Trophoblast cell (in vitro differentiated cells and primary cell): ENCODE data around the gene SARM1.
A peak's percentile ranks its signal among the peaks of the same experiment; 100 is the strongest.

Experiments used
- DNase-seq, 2 donors: peaks; one replicate each; pipeline ENCODE4 v3.0.0-alpha.2; 2016
- H2AFZ ChIP-seq: 2 replicates; pipeline ENCODE4 v1.6.1; 2013; ENCODE audit warnings: low read length, moderate library complexity, mild to moderate bottlenecking; ENCODE audit not compliant: insufficient read depth, poor library complexity
- H2AK5ac ChIP-seq: 2 replicates; pipeline ENCODE4 v1.6.1; 2013; ENCODE audit warnings: mild to moderate bottlenecking, low read length
- H2BK120ac ChIP-seq: 2 replicates; pipeline ENCODE4 v1.6.1; 2013; ENCODE audit warnings: low read length, mild to moderate bottlenecking, moderate library complexity; ENCODE audit not compliant: insufficient read depth, poor library complexity
- H2BK12ac ChIP-seq: 2 replicates; pipeline ENCODE4 v1.6.1; 2013; ENCODE audit warnings: mild to moderate bottlenecking, low read length, moderate library complexity
- H2BK5ac ChIP-seq: 2 replicates; pipeline ENCODE4 v1.6.1; 2013; ENCODE audit warnings: low read length, low read depth, moderate library complexity, mild to moderate bottlenecking; ENCODE audit not compliant: poor library complexity
- H3K14ac ChIP-seq: 2 replicates; pipeline ENCODE4 v1.6.1; 2013; ENCODE audit warnings: mild to moderate bottlenecking, low read length
- H3K18ac ChIP-seq: 2 replicates; pipeline ENCODE4 v1.6.1; 2013; ENCODE audit warnings: mild to moderate bottlenecking, low read length
- H3K23ac ChIP-seq: 2 replicates; pipeline ENCODE4 v1.6.1; 2013; ENCODE audit warnings: low read length
- H3K27ac ChIP-seq: 2 replicates; pipeline ENCODE4 v1.5.1; 2013; ENCODE audit warnings: low read depth, mild to moderate bottlenecking, inconsistent platforms, low read length, moderate library complexity
- H3K27me3 ChIP-seq: 2 replicates; pipeline ENCODE4 v1.6.1; 2013; ENCODE audit warnings: inconsistent platforms, mild to moderate bottlenecking, low read length, moderate library complexity; ENCODE audit not compliant: insufficient read depth
- H3K36me3 ChIP-seq, 2 experiments: 1 replicate in 1 of 2; 2 replicates in 1 of 2; pipeline ENCODE4 v1.6.1; 2013; ENCODE audit warnings: low read length in 2 of 2, mild to moderate bottlenecking in 2 of 2, moderate library complexity in 1 of 2; ENCODE audit not compliant: insufficient read depth in 2 of 2, control insufficient read depth in 1 of 2
- H3K4ac ChIP-seq: 2 replicates; pipeline ENCODE4 v1.6.1; 2013; ENCODE audit warnings: low read depth, mild to moderate bottlenecking, low read length, moderate library complexity
- H3K4me1 ChIP-seq, 2 experiments: 1 replicate in 1 of 2; 2 replicates in 1 of 2; pipeline ENCODE4 v1.6.1; 2013; ENCODE audit warnings: low read length in 2 of 2, mild to moderate bottlenecking in 2 of 2, moderate library complexity in 1 of 2; ENCODE audit not compliant: insufficient read depth in 2 of 2, control insufficient read depth in 1 of 2
- H3K4me2 ChIP-seq: 2 replicates; pipeline ENCODE4 v1.6.1; 2013; ENCODE audit warnings: inconsistent platforms, mild to moderate bottlenecking, low read length, moderate library complexity
- H3K4me3 ChIP-seq: 2 replicates; pipeline ENCODE4 v1.5.1; 2013; ENCODE audit warnings: mild to moderate bottlenecking, low read depth, low read length, inconsistent platforms
- H3K79me1 ChIP-seq: one replicate; pipeline ENCODE4 v1.6.1; 2013; ENCODE audit warnings: low read length
- H3K79me2 ChIP-seq: 2 replicates; pipeline ENCODE4 v1.6.1; 2013; ENCODE audit warnings: low read length, mild to moderate bottlenecking; ENCODE audit not compliant: control insufficient read depth, insufficient read depth, poor library complexity
- H3K9ac ChIP-seq: 2 replicates; pipeline ENCODE4 v1.6.1; 2013; ENCODE audit warnings: mild to moderate bottlenecking, low read length
- H3K9me3 ChIP-seq: 2 replicates; pipeline ENCODE4 v1.6.1; 2013; ENCODE audit warnings: low read depth, mild to moderate bottlenecking, control low read depth, inconsistent platforms, low read length; ENCODE audit not compliant: insufficient read depth
- H4K12ac ChIP-seq: 2 replicates; pipeline ENCODE4 v1.6.1; 2013; ENCODE audit warnings: low read depth, mild to moderate bottlenecking, low read length, moderate library complexity
- H4K8ac ChIP-seq: 2 replicates; pipeline ENCODE4 v1.6.1; 2013; ENCODE audit warnings: low read depth, mild to moderate bottlenecking, low read length, moderate library complexity
- H4K91ac ChIP-seq: one replicate; pipeline ENCODE4 v1.6.1; 2013; ENCODE audit warnings: low read depth, mild to moderate bottlenecking, low read length, moderate library complexity
- WGBS: extraction: QIAGEN DNeasy Blood & Tissue Kit; methylation state at CpG from one replicate; pipeline ENCODE4 v1.1.7; 2013; ENCODE audit warnings: missing lambda C conversion rate; ENCODE audit not compliant: insufficient read length, insufficient coverage; ENCODE audit errors: extremely low coverage; 5-methylcytosine and 5-hydroxymethylcytosine counted together

SARM1 gene

DNA sequence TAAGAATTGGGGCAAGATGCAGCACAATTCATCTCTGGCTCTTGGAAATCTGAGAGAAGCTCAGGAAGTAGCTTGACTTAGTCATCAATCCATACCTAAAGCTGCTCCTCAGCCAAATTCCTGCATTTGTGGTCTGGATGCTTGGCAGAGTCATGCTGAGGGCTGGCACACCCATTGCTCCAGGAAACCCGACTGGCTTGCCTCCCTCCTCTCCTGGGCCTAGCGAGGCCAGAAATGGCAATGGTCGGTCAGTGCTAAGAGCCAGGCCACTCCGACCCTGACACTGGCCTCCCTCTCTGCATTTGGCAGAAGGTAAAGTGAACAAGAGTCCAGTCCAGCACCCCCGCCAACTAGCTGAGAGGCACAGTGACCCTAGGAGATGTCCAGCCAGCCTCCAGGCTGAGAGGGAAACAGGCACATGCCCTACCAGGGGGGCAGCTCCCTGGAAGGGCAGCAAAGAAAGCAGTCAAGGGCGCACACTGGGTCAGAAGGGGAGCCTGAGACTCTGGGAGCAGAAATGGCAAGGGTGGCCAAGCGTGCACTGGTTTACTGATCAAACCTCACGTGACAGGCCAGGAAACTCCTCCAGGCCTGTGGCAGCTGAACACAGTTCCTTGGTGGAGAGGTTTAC, 24.1 kb upstream of the SARM1 start:
- Histone ChIP-seq H4K8ac (peak overlapping the region; percentile 13), H3K9ac (no peak overlapping the region), H3K14ac (no peak overlapping the region), H3K27me3 (no peaks in the 10 kb centered on the region), H3K4ac (no peak overlapping the region), H3K79me1 (no peaks in the 10 kb centered on the region), H3K4me2 (no peak overlapping the region), H4K12ac (peak overlapping the region; percentile 27), H3K23ac (no peak overlapping the region), H3K4me3 (no peak overlapping the region), H2BK120ac (no peak overlapping the region), H2BK12ac (no peak overlapping the region), H2AK5ac (no peak overlapping the region), H3K79me2 (no peaks in the 10 kb centered on the region), H3K18ac (peak overlapping the region; percentile 47), H4K91ac (no peak overlapping the region), H3K4me1 (peaks cover 2 to 8% of the 10 kb centered on the region in 2 experiments), H3K27ac (peak overlapping the region; percentile 15), H2AFZ (no peak overlapping the region), H3K36me3 (peaks cover 65 to 82% of the 10 kb centered on the region in 2 experiments), H2BK5ac (no peak overlapping the region), H3K9me3 (no peaks in the 10 kb centered on the region)
- peak; percentile 50 to 53 for DNase-seq
- WGBS: no CpG with 5 or more reads among the region's 8 CpGs

DNA sequence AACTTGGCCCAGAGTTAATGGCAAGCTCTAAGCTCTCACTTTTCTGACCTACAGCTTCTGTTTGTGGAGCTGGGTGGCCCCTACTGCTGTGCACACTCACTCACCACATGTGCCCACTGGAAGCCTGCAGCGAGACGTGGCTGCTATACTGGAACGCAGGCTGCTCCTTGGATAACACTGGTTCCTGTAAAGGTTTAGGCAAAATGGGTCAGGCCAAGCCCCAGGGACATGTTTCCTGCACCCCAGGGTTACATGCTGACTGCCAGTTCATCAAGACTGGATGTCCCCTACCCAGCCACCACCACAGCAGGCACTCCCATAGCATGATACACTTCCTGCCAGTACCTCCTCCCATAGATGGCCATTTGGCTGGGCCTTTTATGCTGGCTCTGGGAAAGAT, 22.5 kb upstream of the SARM1 start:
- H3K36me3 ChIP-seq: peaks cover 59 to 79% of the 10 kb centered on the region in 2 experiments
- no peak overlapping the region for H3K4ac ChIP-seq
- no peak overlapping the region for H3K27ac ChIP-seq
- H2BK5ac ChIP-seq: no peak overlapping the region
- H3K14ac ChIP-seq: no peak overlapping the region
- H3K4me2 ChIP-seq: no peak overlapping the region
- H2BK12ac ChIP-seq: no peak overlapping the region
- H3K79me2 ChIP-seq: no peaks in the 10 kb centered on the region
- no peak overlapping the region for H3K9ac ChIP-seq
- H2AK5ac ChIP-seq: no peak overlapping the region
- no peak overlapping the region for H2AFZ ChIP-seq
- no peak overlapping the region for H2BK120ac ChIP-seq
- no peak overlapping the region for H4K91ac ChIP-seq
- no peak overlapping the region for H3K18ac ChIP-seq
- no peak overlapping the region for H4K12ac ChIP-seq
- H4K8ac ChIP-seq: no peak overlapping the region
- WGBS: no CpG with 5 or more reads among the region's 3 CpGs
- no peak for DNase-seq
- no peaks in the 10 kb centered on the region for H3K27me3 ChIP-seq
- H3K79me1 ChIP-seq: no peaks in the 10 kb centered on the region
- H3K4me3 ChIP-seq: no peak overlapping the region
- H3K4me1 ChIP-seq: peaks cover 2 to 8% of the 10 kb centered on the region in 2 experiments
- H3K23ac ChIP-seq: no peak overlapping the region
- H3K9me3 ChIP-seq: no peaks in the 10 kb centered on the region

GRCh38 chr17:28350271-28350670, 21.2 kb upstream of the SARM1 start:
- WGBS: no CpG with 5 or more reads among the region's 7 CpGs
- Histone ChIP-seq H2BK120ac (no peak overlapping the region), H3K18ac (no peak overlapping the region), H3K4me2 (no peak overlapping the region), H2BK12ac (no peak overlapping the region), H3K14ac (no peak overlapping the region), H3K23ac (no peak overlapping the region), H3K4me3 (no peak overlapping the region), H3K4ac (no peak overlapping the region), H3K79me2 (no peaks in the 10 kb centered on the region), H4K8ac (no peak overlapping the region), H3K9me3 (no peaks in the 10 kb centered on the region), H3K27ac (no peak overlapping the region), H2AK5ac (no peak overlapping the region), H3K79me1 (no peaks in the 10 kb centered on the region), H3K36me3 (peaks cover 54 to 73% of the 10 kb centered on the region in 2 experiments), H2AFZ (no peak overlapping the region), H3K4me1 (peaks cover 2 to 6% of the 10 kb centered on the region in 2 experiments), H2BK5ac (no peak overlapping the region), H4K12ac (no peak overlapping the region), H3K27me3 (no peaks in the 10 kb centered on the region), H4K91ac (no peak overlapping the region), H3K9ac (no peak overlapping the region)
- DNase-seq: no peak

DNA sequence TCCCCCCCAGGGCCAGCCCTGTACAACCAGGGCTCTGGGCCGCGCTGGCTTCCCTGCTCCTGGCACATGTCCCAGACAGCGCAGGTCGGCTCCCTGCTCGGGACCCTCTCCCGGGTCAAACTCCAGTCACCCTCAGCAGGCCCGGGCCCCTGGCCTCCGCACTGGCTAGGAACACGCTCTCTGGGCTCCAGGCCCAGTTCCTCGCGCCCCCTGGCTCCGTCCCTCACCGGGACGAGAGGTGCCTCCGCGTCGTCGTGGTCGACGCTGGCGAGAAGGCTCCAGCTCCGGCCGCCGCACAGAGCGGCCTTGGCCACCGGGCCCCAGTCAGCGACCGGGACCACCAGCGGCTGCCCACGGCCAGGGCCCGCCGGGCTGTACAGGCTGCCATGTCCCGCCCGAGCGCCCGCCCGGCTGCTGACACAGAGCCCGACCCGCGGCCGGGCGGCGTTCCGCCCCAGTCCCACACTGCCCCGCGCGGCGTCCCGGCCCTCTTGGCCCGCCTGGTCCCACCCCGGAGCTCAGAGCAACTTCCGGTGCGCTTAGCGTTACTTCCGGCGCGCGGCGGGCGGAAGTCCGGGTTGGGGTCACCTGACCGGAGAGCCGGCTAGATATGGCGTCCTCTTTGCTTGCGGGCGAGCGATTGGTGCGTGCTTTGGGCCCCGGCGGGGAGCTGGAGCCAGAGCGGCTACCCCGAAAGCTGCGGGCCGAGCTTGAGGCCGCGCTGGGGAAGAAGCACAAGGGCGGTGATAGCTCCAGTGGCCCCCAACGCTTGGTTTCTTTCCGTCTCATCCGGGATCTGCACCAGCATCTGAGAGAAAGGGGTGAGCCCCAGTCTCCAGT, 14.2 kb upstream of the SARM1 start, which contains the start of gene POLDIP2:
TSS of gene POLDIP2 (minus strand) at position 467 of the 840 bp plus-strand sequence. CDS start at position 388, 79 bp downstream.
- peaks cover 9% of the 10 kb centered on the region for H3K79me1 ChIP-seq
- H3K36me3 ChIP-seq: peaks cover 31 to 42% of the 10 kb centered on the region in 2 experiments
- H4K8ac ChIP-seq: peak within 1 kb of the TSS; percentile 99
- H4K12ac ChIP-seq: peak within 1 kb of the TSS; percentile 92
- H3K4me2 ChIP-seq: peak within 1 kb of the TSS; percentile 81
- peak within 1 kb of the TSS; percentile 94 for H2AFZ ChIP-seq
- peak within 1 kb of the TSS; percentile 98 for H3K4me3 ChIP-seq
- H3K9me3 ChIP-seq: no peaks in the 10 kb centered on the region
- H3K9ac ChIP-seq: peak within 1 kb of the TSS; percentile 99
- DNase-seq: peak; percentile 93 to 97
- peak within 1 kb of the TSS; percentile 95 for H3K18ac ChIP-seq
- H3K4ac ChIP-seq: peak within 1 kb of the TSS; percentile 94
- H3K23ac ChIP-seq: no peak within 1 kb of the TSS
- no CpG with 5 or more reads among the region's 80 CpGs for WGBS
- H3K79me2 ChIP-seq: peaks cover 10% of the 10 kb centered on the region
- peak within 1 kb of the TSS; percentile 76 for H2BK5ac ChIP-seq
- H2AK5ac ChIP-seq: peak within 1 kb of the TSS; percentile 84
- peak within 1 kb of the TSS; percentile 97 for H3K14ac ChIP-seq
- H3K27ac ChIP-seq: peak within 1 kb of the TSS; percentile 57
- peak within 1 kb of the TSS; percentile 69 for H2BK12ac ChIP-seq
- H3K27me3 ChIP-seq: no peaks in the 10 kb centered on the region
- peak within 1 kb of the TSS; percentile 92 for H4K91ac ChIP-seq
- peaks cover 0 to 9% of the 10 kb centered on the region in 2 experiments for H3K4me1 ChIP-seq
- H2BK120ac ChIP-seq: peak within 1 kb of the TSS; percentile 74
